CD4-positive, CD25-positive, alpha-beta regulatory T cell (primary cell): Measurements from ENCODE around the gene DACH2. TPM values are rescaled to one million over a fixed set of nuclear protein-coding genes. Genes with fewer than 3 reads are reported as not detected.

Source experiments
- ATAC-seq, 2 donors: fragments of 150-1000 bp; cut with Tn5 transposase; one replicate each; pipeline ENCODE4 v1.10.0; 2021; ENCODE audit warnings: low read depth in 2 of 2, moderate number of reproducible peaks in 2 of 2, moderate library complexity in 1 of 2
- DNase-seq, 3 donors: peaks; one replicate each; pipeline versions ENCODE4 v3.0.0 to v3.0.0-alpha.2; 2012 to 2022; ENCODE audit warnings: mixed read lengths in 1 of 3
- H3K27ac ChIP-seq: one replicate; pipeline ENCODE4 v1.7.0; 2013; ENCODE audit warnings: mild to moderate bottlenecking, low read length; ENCODE audit not compliant: insufficient read depth, poor library complexity, severe bottlenecking
- H3K27me3 ChIP-seq: one replicate; pipeline ENCODE4 v1.7.0; 2013; ENCODE audit warnings: low read length; ENCODE audit not compliant: control insufficient read depth, insufficient read depth
- H3K36me3 ChIP-seq: one replicate; pipeline ENCODE4 v1.7.0; 2013; ENCODE audit warnings: mild to moderate bottlenecking, low read length, moderate library complexity; ENCODE audit not compliant: control insufficient read depth, insufficient read depth
- H3K4me1 ChIP-seq: 2 replicates; pipeline ENCODE4 v1.7.0; 2013; ENCODE audit warnings: mild to moderate bottlenecking, low read length; ENCODE audit not compliant: insufficient read depth, control insufficient read depth, poor library complexity, severe bottlenecking
- H3K4me3 ChIP-seq: one replicate; pipeline ENCODE4 v1.7.0; 2013; ENCODE audit warnings: low read depth, mild to moderate bottlenecking, low read length, moderate library complexity
- H3K9me3 ChIP-seq, 2 experiments: 1 replicate in 1 of 2; 2 replicates in 1 of 2; pipeline ENCODE4 v1.7.0; 2013; ENCODE audit warnings: low read length in 2 of 2, mild to moderate bottlenecking in 1 of 2, moderate library complexity in 1 of 2; ENCODE audit not compliant: control insufficient read depth in 2 of 2
- H3K27ac Mint-ChIP-seq, 3 donors: one replicate each; pipeline ENCODE4 v1.8.0; 2020 to 2022; ENCODE audit warnings: mild to moderate bottlenecking in 3 of 3, mixed read lengths in 3 of 3, moderate library complexity in 2 of 3
- H3K27me3 Mint-ChIP-seq: one replicate; pipeline ENCODE4 v1.8.0; 2022; ENCODE audit warnings: mild to moderate bottlenecking, mixed read lengths
- H3K36me3 Mint-ChIP-seq: one replicate; pipeline ENCODE4 v1.8.0; 2020; ENCODE audit warnings: mixed read lengths
- H3K4me1 Mint-ChIP-seq, 4 donors: one replicate each; pipeline ENCODE4 v1.8.0; 2020 to 2022; ENCODE audit warnings: mixed read lengths in 4 of 4, mild to moderate bottlenecking in 1 of 4
- H3K4me3 Mint-ChIP-seq, 4 donors: one replicate each; pipeline ENCODE4 v1.8.0; 2020 to 2022; ENCODE audit warnings: mild to moderate bottlenecking in 4 of 4, mixed read lengths in 4 of 4, moderate library complexity in 3 of 4
- H3K9me3 Mint-ChIP-seq, 7 donors: one replicate each; pipeline ENCODE4 v1.8.0; 2020 to 2022; ENCODE audit warnings: mixed read lengths in 7 of 7, mild to moderate bottlenecking in 3 of 7, moderate library complexity in 2 of 7
- polyA plus RNA-seq, 4 donors: library from polyadenylated mRNA; unstranded; fragments of 300-500 nt; fragmentation: Illumina TruSeq; gene quantifications; one replicate each; pipeline ENCODE4 v1.2.3, GENCODE V29; 2021
- total RNA-seq: library from RNA; stranded (reverse); gene quantifications from one replicate; pipeline ENCODE4 v1.2.3, GENCODE V29; 2022

The DACH2 gene
- total and polyA plus RNA-seq, 5 donors from 2014 or later: not detected

- no peak overlapping the region for H3K4me3 Mint-ChIP-seq
- DNase-seq: no peak
- H3K36me3 ChIP-seq: no peaks in the 10 kb centered on the region
- no peak for ATAC-seq
- no peak overlapping the region for H3K4me3 ChIP-seq
- peaks cover 0 to 2% (median 0%) of the 10 kb centered on the region in 7 donors for H3K9me3 Mint-ChIP-seq
- no peaks in the 10 kb centered on the region for H3K9me3 ChIP-seq
- H3K27ac ChIP-seq: no peak overlapping the region
- H3K27ac Mint-ChIP-seq: no peak overlapping the region
- H3K27me3 Mint-ChIP-seq: no peaks in the 10 kb centered on the region
- no peaks in the 10 kb centered on the region for H3K4me1 ChIP-seq
- no peaks in the 10 kb centered on the region for H3K27me3 ChIP-seq
- no peaks in the 10 kb centered on the region for H3K36me3 Mint-ChIP-seq
- no peaks in the 10 kb centered on the region for H3K4me1 Mint-ChIP-seq
Measured at GRCh38 chrX:86295293-86295692, 147.0 kb downstream of the DACH2 start.

- Mint-ChIP-seq H3K27ac (no peak overlapping the region), H3K9me3 (peaks cover 0 to 17% (median 1%) of the 10 kb centered on the region in 7 donors), H3K36me3 (no peaks in the 10 kb centered on the region), H3K4me1 (no peaks in the 10 kb centered on the region), H3K27me3 (no peaks in the 10 kb centered on the region), H3K4me3 (no peak overlapping the region)
- DNase-seq (no peak), ATAC-seq (no peak)
- H3K36me3 ChIP-seq: no peaks in the 10 kb centered on the region
- no peak overlapping the region for H3K27ac ChIP-seq
- H3K4me1 ChIP-seq: no peaks in the 10 kb centered on the region
- H3K4me3 ChIP-seq: no peak overlapping the region
- H3K9me3 ChIP-seq: peaks cover 2 to 15% of the 10 kb centered on the region in 2 experiments
- H3K27me3 ChIP-seq: no peaks in the 10 kb centered on the region
Measured at GRCh38 chrX:86322913-86323312, 174.7 kb downstream of the DACH2 start.

GRCh38 chrX:86329174-86329573 lies 180.9 kb downstream of the DACH2 start:
- no peak for DNase-seq

GRCh38 chrX:86348669-86349068 lies 200.4 kb downstream of the DACH2 start:
- no peak for ATAC-seq
- no peaks in the 10 kb centered on the region for H3K27me3 Mint-ChIP-seq
- no peak overlapping the region for H3K4me3 Mint-ChIP-seq

More at GRCh38 chrX:86329174-86329573, 180.9 kb downstream of the DACH2 start:
- Mint-ChIP-seq H3K27ac (peak overlapping the region in 1 of 3 donors; percentile 10), H3K4me3 (no peak overlapping the region), H3K4me1 (no peaks in the 10 kb centered on the region), H3K9me3 (peaks cover 0 to 5% (median under 1%) of the 10 kb centered on the region in 7 donors), H3K27me3 (no peaks in the 10 kb centered on the region), H3K36me3 (no peaks in the 10 kb centered on the region)
- no peaks in the 10 kb centered on the region for H3K9me3 ChIP-seq
- no peaks in the 10 kb centered on the region for H3K4me1 ChIP-seq
- H3K27ac ChIP-seq: no peak overlapping the region
- no peak overlapping the region for H3K4me3 ChIP-seq
- H3K27me3 ChIP-seq: no peaks in the 10 kb centered on the region
- H3K36me3 ChIP-seq: no peaks in the 10 kb centered on the region
- no peak for ATAC-seq

GRCh38 chrX:86349115-86349514 lies 200.9 kb downstream of the DACH2 start:
- Mint-ChIP-seq H3K9me3 (no peaks in the 10 kb centered on the region), H3K4me3 (no peak overlapping the region), H3K4me1 (no peaks in the 10 kb centered on the region), H3K36me3 (no peaks in the 10 kb centered on the region), H3K27me3 (no peaks in the 10 kb centered on the region), H3K27ac (no peak overlapping the region)
- Histone ChIP-seq H3K4me1 (no peaks in the 10 kb centered on the region), H3K36me3 (no peaks in the 10 kb centered on the region), H3K9me3 (no peaks in the 10 kb centered on the region), H3K4me3 (no peak overlapping the region), H3K27me3 (no peaks in the 10 kb centered on the region), H3K27ac (no peak overlapping the region)
- no peak for ATAC-seq
- DNase-seq: no peak

More at GRCh38 chrX:86348669-86349068, 200.4 kb downstream of the DACH2 start:
- Histone ChIP-seq H3K4me3 (no peak overlapping the region), H3K27me3 (no peaks in the 10 kb centered on the region), H3K36me3 (no peaks in the 10 kb centered on the region), H3K9me3 (no peaks in the 10 kb centered on the region), H3K27ac (no peak overlapping the region), H3K4me1 (no peaks in the 10 kb centered on the region)
- Mint-ChIP-seq H3K9me3 (no peaks in the 10 kb centered on the region), H3K36me3 (no peaks in the 10 kb centered on the region), H3K4me1 (no peaks in the 10 kb centered on the region), H3K27ac (no peak overlapping the region)
- DNase-seq: no peak

GRCh38 chrX:86369847-86370630 lies 221.8 kb downstream of the DACH2 start:
- Mint-ChIP-seq H3K4me3 (no peak overlapping the region), H3K9me3 (peaks cover 0 to 2% (median 0%) of the 10 kb centered on the region in 7 donors), H3K36me3 (no peaks in the 10 kb centered on the region), H3K27ac (no peak overlapping the region), H3K27me3 (no peaks in the 10 kb centered on the region), H3K4me1 (no peaks in the 10 kb centered on the region)
- ATAC-seq (no peak), DNase-seq (no peak)
- no peak overlapping the region for H3K4me3 ChIP-seq
- no peaks in the 10 kb centered on the region for H3K9me3 ChIP-seq
- H3K4me1 ChIP-seq: no peaks in the 10 kb centered on the region
- H3K27me3 ChIP-seq: no peaks in the 10 kb centered on the region
- H3K27ac ChIP-seq: no peak overlapping the region
- H3K36me3 ChIP-seq: no peaks in the 10 kb centered on the region

- DNase-seq (no peak), ATAC-seq (no peak)
- no peaks in the 10 kb centered on the region for H3K27me3 ChIP-seq
- no peaks in the 10 kb centered on the region for H3K9me3 ChIP-seq
- H3K4me1 ChIP-seq: no peaks in the 10 kb centered on the region
- H3K36me3 Mint-ChIP-seq: no peaks in the 10 kb centered on the region
- no peak overlapping the region for H3K27ac ChIP-seq
- H3K4me1 Mint-ChIP-seq: no peaks in the 10 kb centered on the region
- no peaks in the 10 kb centered on the region for H3K36me3 ChIP-seq
- peaks cover 0 to 2% (median 0%) of the 10 kb centered on the region in 7 donors for H3K9me3 Mint-ChIP-seq
- H3K27me3 Mint-ChIP-seq: no peaks in the 10 kb centered on the region
- H3K27ac Mint-ChIP-seq: no peak overlapping the region
- H3K4me3 Mint-ChIP-seq: no peak overlapping the region
- no peak overlapping the region for H3K4me3 ChIP-seq
Measured at GRCh38 chrX:86370927-86371326, 222.7 kb downstream of the DACH2 start.

GRCh38 chrX:86379209-86379608 lies 231.0 kb downstream of the DACH2 start:
- H3K36me3 Mint-ChIP-seq: no peaks in the 10 kb centered on the region

More at GRCh38 chrX:86379209-86379608, 231.0 kb downstream of the DACH2 start:
- H3K27ac ChIP-seq: no peak overlapping the region
- Mint-ChIP-seq H3K27me3 (no peaks in the 10 kb centered on the region), H3K9me3 (no peaks in the 10 kb centered on the region), H3K4me3 (no peak overlapping the region), H3K4me1 (no peaks in the 10 kb centered on the region), H3K27ac (no peak overlapping the region)
- ATAC-seq: no peak
- H3K4me3 ChIP-seq: no peak overlapping the region
- no peak for DNase-seq
- H3K4me1 ChIP-seq: no peaks in the 10 kb centered on the region
- H3K36me3 ChIP-seq: no peaks in the 10 kb centered on the region
- no peaks in the 10 kb centered on the region for H3K9me3 ChIP-seq
- no peaks in the 10 kb centered on the region for H3K27me3 ChIP-seq
